VCaP (cell line): Measurements from ENCODE around the gene CORO2A.

Experiments
- H3K27ac ChIP-seq: fragments of 450-650 bp; 2 replicates; pipeline ENCODE4 v1.5.1; 2017
- TF ChIP-seq, protein P1 (sequence below): fragments of 450-650 bp; conservative IDR thresholded peaks from 2 replicates; pipeline ENCODE4 v1.5.1; 2017; ENCODE audit warnings: mild to moderate bottlenecking, moderate library complexity

CORO2A gene

DNA sequence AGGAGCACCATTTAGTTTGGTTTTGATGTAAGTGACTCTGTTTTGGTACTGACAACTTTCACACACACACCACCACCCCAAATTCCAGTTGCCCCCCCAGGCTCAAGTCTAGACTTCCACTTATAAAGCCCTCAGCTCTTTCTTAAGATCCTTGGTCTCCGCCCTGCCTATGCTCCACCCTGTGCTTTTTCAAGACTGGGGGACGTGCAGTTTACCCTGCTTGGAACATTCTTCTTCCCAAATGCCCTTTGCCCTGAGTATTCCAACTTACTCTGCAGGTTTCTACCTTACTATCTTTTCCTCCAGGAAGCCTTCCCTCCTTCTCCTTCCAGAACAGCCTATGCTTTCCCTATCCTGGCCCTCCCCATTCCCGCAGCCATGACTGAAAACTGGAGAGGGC, 72.0 kb downstream of the CORO2A start:
- H3K27ac ChIP-seq = peak overlapping the region; percentile 99
- TF ChIP-seq, protein P1, sequence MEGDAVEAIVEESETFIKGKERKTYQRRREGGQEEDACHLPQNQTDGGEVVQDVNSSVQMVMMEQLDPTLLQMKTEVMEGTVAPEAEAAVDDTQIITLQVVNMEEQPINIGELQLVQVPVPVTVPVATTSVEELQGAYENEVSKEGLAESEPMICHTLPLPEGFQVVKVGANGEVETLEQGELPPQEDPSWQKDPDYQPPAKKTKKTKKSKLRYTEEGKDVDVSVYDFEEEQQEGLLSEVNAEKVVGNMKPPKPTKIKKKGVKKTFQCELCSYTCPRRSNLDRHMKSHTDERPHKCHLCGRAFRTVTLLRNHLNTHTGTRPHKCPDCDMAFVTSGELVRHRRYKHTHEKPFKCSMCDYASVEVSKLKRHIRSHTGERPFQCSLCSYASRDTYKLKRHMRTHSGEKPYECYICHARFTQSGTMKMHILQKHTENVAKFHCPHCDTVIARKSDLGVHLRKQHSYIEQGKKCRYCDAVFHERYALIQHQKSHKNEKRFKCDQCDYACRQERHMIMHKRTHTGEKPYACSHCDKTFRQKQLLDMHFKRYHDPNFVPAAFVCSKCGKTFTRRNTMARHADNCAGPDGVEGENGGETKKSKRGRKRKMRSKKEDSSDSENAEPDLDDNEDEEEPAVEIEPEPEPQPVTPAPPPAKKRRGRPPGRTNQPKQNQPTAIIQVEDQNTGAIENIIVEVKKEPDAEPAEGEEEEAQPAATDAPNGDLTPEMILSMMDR = no peak

DNA sequence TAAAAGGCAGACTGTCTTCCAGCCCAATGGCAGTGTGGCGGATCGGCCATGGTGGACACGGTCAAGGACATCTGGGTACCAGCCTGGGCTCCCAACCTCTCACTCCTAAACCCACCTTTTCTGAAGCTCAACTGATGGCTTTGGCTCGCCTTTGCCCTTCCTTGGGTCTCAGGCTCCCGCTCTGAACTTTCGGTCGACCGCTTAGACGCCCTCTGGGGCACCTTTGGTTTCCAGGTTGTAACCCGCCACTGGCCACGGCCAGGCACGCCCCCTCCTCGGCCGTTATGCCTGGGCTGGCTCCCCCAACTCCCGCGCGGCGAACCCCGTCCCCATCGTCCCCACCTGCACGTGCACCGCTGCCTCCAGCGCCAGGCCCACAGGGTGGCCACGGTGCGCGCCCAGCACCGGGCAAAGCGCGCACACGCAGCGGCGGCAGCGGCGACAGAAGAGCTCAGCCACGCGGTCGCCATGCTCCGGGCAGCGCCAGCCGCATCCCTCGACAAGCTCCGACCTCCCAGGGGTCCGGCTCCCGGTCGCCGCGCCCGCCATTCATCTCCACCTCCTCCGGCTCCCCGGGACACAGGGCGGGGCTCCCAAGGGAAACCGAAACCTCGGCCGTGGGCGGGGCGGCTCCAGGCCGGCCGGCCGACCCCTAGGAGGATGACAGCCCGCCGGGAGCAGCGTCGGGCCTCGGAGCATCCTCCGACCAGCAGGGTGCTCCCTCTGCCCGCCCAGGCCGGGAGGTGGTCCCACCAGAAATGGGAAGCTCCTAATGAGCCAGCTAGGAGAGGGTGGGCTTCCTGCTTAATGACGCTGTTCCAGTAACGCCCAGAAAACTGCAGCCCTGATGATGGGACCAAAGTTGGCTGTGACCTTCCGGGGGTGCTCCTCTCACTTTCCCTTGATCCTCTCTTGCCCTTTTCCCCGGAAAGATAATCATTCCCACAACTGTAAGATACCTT, 73.5 kb downstream of the CORO2A start, which contains the start of gene TRIM14:
TSS of gene TRIM14 (minus strand) at position 583 of the 962 bp plus-strand sequence. CDS start at position 549, 34 bp downstream.
- H3K27ac ChIP-seq = peak within 1 kb of the TSS; percentile 99
- TF ChIP-seq, protein P1 = peak; percentile 58

DNA sequence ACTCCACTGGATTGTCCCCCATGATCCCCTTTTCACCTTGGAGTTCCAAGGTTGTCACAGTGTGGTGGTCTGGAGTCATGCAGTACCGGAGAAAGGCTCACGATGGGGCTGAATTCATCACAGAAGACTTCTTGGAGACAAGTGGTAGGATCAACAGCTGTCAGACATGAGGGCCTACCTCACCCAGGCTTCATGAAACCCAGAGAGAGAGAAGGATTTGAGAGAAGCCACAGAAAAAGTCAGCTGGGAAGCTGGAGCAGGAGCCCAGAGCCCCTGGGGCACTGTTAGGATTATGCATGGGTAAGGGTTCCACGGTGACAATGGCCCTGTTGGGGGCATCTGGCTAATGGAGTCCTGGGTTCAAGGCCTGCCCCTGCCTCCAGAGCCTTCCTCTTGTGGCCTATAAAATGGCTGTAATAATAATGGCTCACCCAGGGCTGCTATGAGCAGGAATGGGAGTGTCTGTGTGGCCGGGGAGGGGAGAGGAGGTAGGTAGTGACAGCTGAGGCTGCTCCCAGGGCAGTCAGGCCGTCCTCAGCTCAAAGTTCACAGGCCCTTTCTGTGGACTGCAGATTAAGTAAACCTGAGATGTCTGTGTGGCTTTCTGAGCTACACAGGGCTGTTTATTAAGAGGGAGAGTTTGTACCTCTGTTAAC, 74.3 kb downstream of the CORO2A start:
- peak overlapping the region; percentile 99 for H3K27ac ChIP-seq
- TF ChIP-seq, protein P1 = peak; percentile 51

DNA sequence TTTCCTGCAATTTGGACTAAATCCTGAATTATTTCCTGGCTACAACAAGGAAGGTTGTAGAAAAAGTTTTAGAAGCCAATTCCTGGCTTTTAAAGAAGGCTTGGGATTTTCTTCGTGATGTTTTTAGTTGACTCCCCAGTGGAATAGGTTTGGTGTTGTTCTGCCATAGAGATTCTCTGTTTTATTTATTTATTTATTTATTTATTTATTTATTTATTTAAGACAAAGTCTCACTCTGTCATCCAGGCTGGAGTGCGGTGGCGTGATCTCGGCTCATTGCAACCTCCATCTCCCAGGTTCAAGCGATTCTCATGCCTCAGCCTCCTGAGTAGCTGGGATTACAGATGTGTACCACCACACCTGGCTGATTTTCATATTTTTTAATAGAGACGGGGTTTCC, 75.3 kb downstream of the CORO2A start:
- peak overlapping the region; percentile 99; the same call in 1 of the 2 replicates for H3K27ac ChIP-seq

DNA sequence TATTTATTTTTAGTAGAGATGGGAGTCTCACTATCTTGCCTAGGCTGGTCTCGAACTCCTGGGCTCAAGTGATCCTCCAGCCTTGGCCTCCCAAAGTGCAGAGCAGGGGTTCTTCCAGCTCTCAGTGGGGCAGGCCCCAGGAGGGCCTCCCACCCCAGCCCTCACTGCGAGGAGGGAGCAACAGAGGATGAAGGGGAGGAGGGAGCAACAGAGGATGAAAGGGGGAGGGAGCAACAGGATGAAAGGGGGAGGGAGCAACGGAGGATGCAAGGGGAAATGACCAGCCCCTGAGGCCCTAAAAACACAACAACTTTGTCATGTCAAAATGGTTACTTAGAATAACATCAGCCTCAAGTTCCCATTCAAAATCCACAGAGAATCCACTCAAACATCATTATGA, 83.4 kb downstream of the CORO2A start:
- TF ChIP-seq, protein P1 = no peak
- H3K27ac ChIP-seq = no peak overlapping the region

DNA sequence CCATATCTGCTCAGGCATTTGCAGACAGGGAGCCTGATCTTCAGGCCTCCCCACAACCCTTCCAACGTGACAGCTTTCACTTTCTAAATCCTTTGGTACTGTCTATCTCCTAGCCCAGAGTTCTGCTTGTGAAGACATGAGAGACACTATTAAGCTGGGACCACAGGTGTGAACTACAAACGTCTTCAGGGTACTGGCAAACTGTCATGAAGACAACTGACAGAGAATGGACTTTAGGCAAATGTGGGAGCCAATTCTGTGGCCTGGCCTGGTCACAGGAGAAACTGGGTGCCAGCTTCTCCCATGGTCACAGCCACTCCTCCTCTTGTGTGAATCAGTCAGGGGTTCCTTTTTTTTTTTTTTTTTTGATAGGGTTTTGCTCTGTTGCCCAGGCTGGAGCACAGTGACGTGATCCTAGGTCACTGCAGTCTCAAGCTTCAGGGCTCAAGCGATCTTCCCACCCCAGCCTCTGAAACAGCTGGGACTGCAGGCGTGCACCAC, 83.9 kb downstream of the CORO2A start:
- H3K27ac ChIP-seq = no peak overlapping the region
- TF ChIP-seq, protein P1 = no peak

DNA sequence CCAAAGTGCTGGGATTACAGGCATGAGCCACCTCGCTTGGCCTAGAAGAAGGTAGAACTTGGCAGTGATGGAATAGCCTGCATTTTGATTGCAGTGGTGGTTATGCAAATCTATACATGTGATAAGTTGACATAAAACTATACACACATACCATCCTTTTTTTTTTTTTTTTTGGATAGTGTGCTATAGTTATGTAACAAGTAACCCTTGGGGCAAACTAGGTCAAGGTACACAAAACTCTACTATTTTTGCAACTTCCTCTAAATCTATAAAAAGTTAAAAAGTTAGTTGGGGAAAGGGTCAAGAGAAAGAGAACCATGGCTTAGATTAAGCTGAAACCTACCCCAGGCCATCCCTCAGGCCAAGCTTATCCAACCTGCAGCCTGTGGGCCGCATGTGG, 84.5 kb downstream of the CORO2A start:
- TF ChIP-seq, protein P1 = no peak
- no peak overlapping the region for H3K27ac ChIP-seq
